ENCODE data around the gene PTPRD.

PTPRD gene

DNA sequence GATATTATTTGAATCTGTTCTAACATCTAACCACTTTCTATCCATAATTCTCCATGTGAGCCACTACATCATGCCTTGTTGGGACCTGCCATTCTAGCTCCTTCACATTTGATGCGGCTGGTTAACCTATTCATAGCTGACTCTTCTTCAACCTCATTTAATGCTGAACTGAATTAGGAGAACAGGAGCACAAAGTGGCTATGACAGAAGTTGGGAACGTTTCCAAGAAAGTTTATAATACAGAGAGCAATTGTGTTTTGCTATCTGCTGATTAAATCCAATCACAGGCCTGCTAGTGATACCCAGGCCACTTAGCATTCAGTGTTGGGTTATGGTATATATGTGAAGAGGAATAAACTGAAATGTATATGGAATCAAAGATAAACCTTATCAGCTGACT, 440.3 kb downstream of the PTPRD start:
- DNase-seq (ENCODE audit: low spot score): no peak

GRCh38 chr9:10168241-10168640, 444.6 kb downstream of the PTPRD start:
- DNase-seq (ENCODE audit: low spot score): no peak

- no peak for DNase-seq (ENCODE audit: low spot score)
These were observed 464.0 kb downstream of the PTPRD start for GRCh38 chr9:10148796-10149195.

DNA sequence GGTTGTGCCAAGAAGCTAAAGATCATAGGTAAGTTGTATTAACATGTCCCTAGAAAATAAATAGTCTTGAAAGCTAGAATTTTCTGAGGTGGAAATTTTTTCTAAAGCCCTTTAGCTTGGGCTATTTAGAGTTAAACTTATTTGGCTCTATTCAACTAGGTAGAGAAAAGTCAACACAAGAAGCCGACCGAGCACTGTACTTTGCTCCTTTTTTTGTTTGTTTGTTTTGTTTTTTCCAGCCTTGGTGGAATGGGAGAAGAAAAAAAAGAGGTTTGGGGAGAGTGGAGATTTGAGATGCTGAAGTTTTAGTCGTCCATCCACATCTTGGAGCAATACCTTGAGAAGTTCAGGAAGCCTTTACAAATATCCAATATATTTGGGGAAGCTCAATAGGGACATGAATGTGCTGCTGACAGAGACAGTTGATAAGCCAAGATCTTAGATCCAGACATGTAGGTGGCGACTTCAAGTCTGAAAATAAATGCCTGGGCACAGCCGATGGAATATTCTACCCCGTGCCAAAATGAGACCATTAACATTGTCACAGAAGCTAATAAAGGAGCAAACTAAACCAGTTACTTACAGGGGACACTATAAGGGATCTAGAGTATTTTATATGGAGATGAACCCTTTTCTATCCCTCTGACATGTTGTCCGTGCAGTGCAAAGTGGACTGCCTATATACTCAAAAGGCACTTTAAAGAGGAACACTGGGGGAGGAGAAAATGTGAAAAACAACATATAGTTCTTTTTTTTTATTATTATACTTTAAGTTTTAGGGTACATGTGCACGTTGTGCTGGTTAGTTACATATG, 466.1 kb downstream of the PTPRD start:
- no peak for DNase-seq (ENCODE audit: low spot score)

- no peak for DNase-seq (ENCODE audit: low spot score)
These were observed 468.4 kb downstream of the PTPRD start for GRCh38 chr9:10144355-10144754.

DNA sequence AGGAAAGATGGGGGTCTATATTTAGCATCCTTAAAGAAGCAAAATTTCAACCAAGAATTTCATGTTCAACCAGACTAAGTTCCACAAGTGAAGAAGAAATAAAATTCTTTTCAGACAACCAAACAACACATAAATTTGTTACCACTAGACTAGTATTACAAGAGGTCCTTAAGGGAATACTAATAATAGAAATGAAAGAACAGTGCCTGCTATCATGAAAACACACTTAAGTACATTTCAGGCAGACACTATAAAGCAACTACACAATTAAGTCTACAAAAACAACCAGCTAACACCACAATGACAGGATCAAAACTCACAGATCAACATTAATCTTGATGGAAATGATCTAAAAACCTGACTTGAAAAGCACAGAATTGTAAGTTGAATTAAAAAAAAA, 477.2 kb downstream of the PTPRD start:
- no peak for DNase-seq (ENCODE audit: low spot score)

GRCh38 chr9:10134266-10134665, 478.5 kb downstream of the PTPRD start:
- DNase-seq (ENCODE audit: low spot score): no peak

- no peak for DNase-seq (ENCODE audit: low spot score)
These were observed 482.6 kb downstream of the PTPRD start for GRCh38 chr9:10130061-10130675.

DNA sequence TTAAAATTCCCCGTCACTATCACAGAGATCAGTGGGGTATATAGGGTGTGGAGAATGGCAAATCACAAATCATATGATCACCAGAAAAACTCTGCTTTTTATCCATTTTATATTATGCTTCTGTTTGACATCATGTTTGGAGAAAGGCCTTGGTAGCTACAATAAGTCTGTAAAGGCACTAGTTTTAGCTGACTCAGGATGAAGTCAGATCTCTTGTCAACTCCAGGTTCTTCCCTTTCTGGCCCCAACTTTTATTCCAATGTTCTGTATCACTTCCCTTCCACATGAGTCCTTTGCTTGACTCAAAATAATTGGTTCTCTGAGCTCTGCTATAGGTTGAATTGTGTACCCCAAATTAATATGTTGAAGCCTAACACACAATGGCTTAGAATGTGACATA, 484.9 kb downstream of the PTPRD start:
- DNase-seq (ENCODE audit: low spot score): no peak

GRCh38 chr9:10112798-10113197, 500.0 kb downstream of the PTPRD start:
- no peak for DNase-seq (ENCODE audit: low spot score)

GRCh38 chr9:10112070-10112469, 500.7 kb downstream of the PTPRD start:
- no peak for DNase-seq (ENCODE audit: low spot score)

DNA sequence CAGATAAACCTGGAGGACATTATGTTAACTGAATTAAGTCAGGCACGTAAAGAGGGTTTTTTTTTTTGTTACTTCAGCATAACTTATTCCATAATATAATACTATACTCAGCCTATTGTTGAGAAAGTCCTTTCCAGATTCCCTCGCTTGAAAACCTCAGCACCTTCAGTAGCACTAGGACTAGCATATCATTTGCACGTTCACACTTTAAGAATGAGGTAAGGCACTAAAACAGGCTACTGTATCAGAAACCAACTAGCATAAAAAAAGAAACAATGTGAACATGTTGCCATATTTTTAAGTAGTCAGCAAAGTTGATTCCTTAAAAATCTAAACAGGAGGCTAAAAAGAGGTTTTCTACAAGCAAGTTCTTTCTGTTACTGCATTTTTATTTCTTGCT, 504.0 kb downstream of the PTPRD start:
- no peak for DNase-seq (ENCODE audit: low spot score)

GRCh38 chr9:10104774-10105173, 508.0 kb downstream of the PTPRD start:
- DNase-seq (ENCODE audit: low spot score): no peak

DNA sequence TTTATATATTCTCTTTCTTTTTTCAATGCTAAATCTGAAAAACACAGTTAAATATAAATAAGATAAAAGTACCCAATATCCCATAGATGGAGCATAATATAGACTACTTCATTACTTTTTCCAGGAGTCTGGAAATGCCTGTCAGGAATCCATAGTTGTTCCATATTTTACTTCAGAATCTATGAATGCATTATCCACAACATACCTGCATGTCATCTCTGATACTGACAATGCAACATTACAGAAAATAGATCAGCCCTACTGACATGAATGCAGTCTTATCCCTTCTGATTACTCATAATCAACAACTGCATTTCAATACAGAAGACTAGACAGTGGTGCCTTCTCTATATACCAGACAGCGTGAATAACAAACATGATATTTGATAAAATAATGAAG, 517.6 kb downstream of the PTPRD start:
- DNase-seq (ENCODE audit: low spot score): no peak

DNA sequence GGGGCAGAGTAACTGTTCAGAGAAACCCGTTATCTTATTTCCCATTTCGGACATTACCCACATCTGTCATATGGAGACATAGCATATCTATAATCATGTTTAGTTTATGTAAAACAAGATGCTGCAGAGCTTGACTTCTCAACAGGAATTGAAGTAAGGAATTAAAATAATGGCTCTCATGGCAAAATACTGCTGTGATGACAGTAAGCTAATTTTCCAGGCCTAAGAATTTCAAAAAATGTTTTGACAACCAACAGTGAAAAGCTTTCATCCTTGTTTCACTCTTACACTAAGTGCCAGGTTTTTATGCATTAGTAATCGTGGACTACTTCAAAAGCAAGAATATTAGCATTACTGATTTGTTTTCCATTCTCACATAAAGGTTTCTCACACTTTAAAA, 518.2 kb downstream of the PTPRD start:
- DNase-seq (ENCODE audit: low spot score): no peak

- DNase-seq (ENCODE audit: low spot score): no peak
These were observed 532.8 kb downstream of the PTPRD start for GRCh38 chr9:10080012-10080411.

DNA sequence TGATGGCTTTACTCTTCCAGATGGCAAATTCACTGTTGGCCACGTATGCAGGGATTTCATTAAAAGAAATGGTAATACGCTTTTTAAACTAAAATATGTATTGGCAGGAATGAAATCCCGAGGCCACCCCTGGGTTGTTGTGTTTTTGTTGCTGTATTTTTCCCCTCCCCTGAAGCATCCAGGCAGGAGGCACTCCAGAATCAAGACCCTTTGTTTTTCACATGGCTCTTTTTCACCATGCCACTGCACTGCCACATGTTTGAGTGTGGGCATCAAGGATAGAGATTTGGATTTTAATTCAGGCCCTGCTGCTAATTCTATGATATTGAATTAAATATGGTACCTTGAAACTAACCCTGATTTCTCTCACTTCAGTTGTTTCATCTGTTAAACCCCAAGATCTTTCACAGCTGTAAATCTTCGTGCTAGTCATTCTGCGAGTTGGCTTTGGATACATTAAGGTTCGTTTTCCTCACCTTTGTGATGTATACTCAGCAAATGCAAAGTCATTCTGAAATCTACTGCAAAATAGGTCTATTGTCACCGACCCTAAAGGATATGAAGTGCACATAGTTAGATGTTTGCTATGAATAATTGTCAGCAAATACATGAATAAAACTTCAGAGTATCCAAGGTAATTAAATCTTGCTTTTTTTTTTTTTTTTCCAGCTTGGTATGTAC, 533.4 kb downstream of the PTPRD start:
- DNase-seq (ENCODE audit: low spot score): no peak

DNA sequence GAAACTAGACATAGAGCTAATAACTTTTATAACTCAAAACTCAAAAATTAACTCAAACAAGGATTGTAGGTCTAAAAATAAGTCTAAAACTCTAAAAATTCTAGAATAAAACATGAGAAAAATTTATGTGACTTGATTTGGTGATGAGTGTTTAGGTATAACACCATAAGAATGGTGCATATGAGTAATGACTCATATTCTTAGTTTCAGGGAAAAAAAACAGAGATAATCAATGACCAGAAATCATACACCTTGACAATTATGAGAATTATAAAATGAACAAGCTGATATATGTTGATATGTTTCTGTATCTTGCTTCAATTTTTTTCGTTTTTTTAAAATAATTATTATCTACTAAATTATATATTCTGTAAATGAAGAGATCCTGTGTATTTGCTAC, 541.2 kb downstream of the PTPRD start:
- DNase-seq (ENCODE audit: low spot score): no peak

DNA sequence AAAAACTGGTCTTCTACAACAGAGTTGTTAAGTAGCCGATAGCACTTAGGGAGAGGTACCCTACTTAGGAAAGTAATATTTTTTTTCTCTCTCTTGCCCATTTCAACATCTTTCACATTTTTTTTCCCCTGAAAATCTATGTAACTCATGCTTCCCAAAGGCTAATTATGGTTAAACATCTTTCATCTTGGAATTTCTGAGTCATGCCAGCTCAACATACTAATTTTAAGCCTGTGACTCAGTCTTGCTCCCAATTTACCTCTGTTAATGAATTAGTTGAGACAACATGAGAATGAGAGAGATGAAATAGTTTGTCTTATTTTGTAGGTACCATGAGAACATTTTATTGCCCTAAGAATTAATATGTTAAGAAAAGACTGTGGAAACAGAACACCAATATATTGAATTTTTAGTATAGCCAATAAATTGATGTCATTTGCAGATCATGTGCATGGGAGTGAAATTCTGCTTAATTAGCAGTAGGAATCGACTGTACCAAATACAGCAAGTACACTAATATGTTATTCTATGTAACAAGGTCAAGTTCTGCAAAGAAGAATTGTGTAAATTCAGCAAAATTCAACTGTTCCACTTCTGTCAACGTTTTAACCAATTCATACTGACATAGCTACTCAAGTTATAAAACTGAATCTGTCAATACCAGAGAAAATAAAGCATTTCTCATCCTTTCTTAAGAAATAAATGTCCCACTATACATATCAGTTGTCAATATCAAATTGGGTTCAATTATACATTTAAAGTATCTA, 550.0 kb downstream of the PTPRD start:
- no peak for DNase-seq (ENCODE audit: low spot score)

DNA sequence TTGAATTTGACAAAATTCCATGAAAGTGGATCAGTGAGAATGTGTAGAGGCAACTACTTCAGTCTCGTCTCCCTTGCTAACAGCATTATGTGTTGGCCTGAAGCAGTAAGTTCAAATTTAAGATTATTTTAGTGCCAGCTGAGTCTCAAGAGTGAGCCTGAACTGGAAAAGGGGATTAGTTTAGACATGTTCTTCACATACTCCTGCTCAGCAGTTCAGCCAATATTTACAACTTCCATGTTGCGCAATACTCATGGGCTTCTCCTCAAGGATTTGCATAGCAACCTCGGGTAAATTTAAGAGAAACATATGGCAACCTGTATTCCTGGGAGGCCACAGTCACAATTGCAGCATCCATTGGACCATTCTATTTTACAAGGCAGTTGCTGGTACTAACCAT, 553.8 kb downstream of the PTPRD start:
- DNase-seq (ENCODE audit: low spot score): no peak

- DNase-seq (ENCODE audit: low spot score): no peak
These were observed 556.9 kb downstream of the PTPRD start for GRCh38 chr9:10055886-10056395.

DNA sequence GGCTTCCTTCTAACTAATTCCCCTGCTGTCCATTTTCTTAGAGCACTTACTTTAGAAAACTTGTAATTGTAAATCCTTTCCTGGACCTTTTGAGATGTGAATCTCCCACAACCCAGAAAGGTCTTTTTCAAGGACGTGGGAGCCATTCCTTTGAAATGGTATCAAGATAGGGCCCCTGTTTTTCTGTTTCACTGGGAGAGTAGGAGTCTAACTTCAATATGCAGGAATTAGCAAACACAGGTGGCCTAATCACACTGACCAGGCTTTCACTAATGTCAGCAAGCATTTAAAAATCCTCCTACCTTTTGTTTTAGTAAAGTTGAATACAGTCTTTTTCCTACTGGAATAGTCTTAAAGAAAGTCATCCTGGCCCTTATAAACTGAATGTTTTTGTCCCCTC, 558.3 kb downstream of the PTPRD start:
- DNase-seq (ENCODE audit: low spot score): no peak

Measured in iPS-NIHi11 (cell line).